NCI-H2196 treated with DMSO at 0.1 percent for 48 hours (cell line): ENCODE data around the gene PHLDB2.

ENCODE experiments used
- DNase-seq: peaks from one replicate; lab custom pipeline; 2025; ENCODE audit not compliant: unreplicated experiment; lab: John Stamatoyannopoulos, UW

Gene PHLDB2

DNA sequence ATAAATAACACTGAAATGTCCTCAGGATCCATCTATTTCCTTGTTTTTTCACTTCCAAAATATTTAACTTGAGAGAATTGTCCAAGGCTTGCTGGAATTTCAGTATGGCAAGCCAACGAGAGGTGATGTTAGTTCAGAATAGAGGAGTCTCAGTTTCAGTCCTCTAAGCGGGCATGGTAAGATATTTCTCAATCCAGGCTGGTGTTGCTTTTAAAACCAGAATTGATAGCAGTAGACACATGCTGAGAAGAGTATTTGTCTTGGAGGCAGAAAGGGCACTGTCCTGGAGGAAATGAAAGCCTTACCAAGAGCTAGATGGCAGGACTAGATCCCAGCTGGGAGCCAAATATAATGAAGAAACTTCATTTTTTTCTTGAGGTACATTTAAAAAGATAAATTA, 23.1 kb downstream of the PHLDB2 start:
- no peak for DNase-seq

DNA sequence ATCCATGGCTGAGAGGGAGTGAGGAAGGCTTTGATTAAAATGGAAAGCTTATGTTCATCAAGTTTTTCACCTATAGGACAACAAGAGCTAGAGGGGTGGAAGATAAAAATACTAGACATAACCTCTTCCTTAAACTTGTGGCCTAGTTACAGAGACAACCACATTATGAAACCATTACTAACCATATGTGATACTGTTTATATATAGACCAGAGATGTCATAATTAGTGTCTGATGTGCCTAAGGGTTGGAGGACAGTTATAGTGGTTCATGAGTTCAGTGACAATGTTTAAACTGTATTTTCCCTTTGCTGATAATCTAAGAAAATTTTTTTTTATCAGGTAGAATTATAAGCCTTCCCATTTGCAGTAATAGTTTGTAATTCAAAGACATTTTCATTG, 23.7 kb downstream of the PHLDB2 start:
- no peak for DNase-seq

DNA sequence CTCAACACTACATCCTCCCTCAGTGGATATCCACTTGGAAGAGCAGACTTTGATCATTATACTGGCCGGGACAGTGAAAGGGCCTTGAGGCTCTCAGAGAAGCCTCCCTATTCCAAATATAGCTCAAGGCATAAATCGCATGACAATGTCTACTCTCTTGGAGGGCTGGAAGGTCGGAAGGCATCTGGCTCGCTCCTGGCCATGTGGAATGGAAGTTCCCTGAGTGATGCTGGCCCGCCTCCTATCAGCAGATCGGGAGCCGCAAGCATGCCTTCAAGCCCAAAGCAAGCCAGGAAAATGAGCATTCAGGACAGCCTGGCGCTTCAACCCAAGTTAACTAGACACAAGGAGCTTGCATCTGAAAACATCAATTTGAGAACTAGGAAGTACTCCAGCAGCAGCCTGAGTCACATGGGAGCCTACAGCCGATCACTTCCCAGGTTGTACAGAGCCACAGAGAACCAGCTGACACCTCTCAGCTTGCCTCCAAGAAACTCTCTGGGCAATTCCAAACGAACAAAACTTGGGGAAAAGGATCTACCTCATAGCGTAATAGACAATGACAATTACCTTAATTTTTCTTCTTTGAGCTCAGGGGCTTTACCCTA, 25.4 kb downstream of the PHLDB2 start:
- DNase-seq: no peak

DNA sequence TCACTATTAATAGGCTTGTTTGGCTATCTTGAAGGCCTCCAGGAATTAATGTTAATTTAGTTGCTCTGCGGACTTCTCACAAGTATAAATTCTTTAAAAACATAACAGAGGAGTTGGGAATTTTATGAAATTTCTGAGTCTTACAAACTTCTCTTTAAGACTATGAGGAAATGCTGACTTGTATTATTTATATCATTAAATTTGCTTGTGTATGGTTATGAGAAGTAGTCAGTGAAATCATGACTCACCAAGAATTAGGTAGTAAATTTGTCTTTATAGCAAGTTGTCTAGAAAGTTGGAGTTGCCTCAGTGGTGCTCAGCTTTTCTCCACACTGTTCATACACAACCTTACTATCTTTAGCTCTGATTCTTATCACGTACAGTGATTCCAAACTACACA, 26.5 kb downstream of the PHLDB2 start:
- DNase-seq: no peak

DNA sequence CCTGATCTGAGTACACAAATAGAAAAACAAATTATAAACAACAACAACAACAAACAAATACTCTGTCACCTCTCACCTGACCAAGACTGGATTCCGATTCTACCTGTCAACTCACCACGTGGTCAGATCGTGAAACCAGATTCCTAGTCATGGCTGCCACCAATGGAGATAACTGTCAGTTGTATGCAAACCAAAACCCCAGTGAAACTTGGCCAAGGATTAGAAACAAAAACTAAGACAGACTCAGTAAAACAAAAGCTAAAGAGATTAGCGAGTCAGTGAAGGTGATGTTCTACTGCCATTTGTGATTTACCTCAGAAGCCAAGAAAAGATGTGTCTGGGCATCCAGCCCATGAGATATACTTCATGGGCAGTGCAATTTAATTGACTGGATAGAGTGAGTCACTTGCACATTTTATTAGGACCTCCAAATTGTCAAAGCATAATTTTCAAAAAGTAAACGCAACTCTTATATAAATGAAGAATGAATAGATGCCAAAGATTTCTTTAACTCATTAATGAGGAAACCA, 31.1 kb downstream of the PHLDB2 start:
- peak; percentile 44 for DNase-seq

DNA sequence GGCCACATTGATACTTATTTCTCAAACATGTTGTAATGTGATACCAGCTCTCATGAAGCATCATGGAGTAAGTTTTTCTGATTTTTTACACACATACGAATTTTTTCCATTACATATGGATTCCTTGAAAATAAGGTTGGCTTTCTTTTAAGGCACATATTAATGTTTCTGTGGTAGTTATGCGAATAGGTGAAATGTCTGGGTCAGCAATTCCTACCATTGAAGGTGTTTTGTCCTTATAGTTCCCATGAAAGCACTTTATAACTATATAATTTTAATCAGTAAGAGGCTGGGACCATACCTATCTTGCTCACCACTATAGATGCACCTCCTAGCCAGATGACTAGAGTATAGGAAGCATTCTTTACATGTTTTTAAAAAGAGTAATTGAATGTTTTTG, 33.0 kb downstream of the PHLDB2 start:
- no peak for DNase-seq

DNA sequence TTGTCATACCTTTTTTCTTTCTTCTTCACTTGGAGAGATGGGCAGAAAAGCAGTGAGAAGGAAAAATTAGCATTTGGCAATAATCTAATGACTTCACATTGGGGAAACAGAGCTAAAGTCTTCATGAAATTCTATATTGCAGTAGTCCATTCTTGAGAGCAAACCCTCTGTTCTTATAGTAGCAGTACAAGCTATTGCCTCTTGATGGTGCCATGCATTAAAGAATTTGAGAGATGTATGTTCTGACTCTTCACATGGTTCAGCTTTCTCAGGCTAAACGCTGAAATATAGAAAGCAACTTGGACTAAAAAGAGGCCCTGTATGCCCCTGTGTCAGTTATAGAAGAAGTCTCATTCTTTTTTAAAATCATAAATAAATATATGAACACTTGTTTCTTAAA, 36.0 kb downstream of the PHLDB2 start:
- DNase-seq: no peak

DNA sequence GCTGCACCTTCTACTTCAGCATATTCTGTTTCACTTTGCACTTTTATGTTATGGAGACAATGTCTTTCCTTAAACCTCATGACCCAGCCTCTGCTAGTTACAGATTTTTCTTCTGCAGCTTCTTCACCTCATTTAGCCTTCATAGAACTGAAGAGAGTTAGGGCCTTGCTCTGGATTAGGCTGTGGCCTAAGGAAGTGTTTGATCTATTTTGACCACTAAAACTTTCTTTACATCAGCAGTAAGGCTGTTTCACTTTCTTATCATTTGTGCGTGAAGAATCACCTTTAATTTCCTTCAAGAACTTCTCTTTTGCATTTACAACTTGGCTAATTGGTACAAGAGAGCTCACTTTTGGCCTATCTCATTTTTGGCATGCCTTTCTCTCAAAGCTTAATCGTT, 40.9 kb downstream of the PHLDB2 start:
- no peak for DNase-seq

DNA sequence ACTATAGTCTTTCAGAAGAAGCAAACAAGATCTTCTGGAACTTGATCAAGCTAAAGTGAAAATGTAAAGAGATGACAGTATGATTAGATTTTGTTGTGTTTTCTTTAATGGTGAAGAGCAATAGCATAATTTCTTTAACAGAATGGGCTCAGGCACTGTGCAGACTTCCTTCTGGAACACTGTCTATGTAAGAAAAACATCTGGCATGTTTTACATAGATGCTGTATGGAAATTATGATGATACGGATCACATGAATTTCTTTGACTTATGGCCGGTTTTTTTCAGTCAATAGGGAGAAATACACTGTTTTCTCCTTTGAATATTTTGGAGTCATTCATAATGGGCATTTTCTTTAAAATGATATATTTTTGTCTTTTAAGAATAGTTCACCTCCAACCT, 42.6 kb downstream of the PHLDB2 start:
- DNase-seq: no peak

DNA sequence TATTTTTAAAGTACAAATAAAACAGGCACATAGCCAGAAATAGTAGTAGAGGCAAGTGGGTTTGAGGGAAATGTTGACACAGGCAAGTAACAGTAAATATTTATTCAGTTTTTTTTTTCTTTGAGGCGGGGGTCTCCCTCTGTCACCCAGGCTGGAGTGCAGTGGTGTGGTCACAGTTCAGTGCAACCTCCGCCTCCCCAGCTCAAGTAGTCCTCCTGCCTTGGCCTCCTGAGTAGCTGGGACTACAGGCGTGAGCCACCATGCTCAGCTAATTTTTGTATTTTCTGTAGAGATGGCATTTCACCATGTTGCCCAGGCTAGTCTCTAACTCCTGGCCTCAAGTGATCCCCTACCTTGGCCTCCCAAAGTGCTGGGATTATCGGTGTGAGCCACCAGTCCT, 43.5 kb downstream of the PHLDB2 start:
- no peak for DNase-seq

DNA sequence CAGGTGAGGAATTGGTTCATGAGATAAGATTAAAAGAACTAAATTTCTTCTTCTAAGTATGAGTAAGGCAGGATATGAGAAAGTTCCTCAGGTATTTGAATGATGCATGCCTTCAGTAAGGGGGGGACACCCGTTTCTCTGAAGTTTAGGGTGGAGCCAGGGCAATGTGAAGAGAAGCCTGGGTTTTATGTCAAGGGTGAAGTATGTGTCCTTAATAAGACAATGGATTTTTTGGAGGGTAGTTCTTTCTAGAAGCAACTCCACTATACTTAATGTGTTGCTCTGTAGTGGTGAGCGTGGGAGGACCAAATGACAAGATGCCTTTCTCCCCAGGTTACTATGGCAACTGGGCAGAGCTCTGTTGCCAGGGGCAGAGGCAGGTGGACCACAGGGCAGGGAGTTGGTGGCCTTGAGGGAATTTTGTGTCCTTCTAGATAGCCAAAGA, 44.0 kb downstream of the PHLDB2 start:
- DNase-seq: no peak

DNA sequence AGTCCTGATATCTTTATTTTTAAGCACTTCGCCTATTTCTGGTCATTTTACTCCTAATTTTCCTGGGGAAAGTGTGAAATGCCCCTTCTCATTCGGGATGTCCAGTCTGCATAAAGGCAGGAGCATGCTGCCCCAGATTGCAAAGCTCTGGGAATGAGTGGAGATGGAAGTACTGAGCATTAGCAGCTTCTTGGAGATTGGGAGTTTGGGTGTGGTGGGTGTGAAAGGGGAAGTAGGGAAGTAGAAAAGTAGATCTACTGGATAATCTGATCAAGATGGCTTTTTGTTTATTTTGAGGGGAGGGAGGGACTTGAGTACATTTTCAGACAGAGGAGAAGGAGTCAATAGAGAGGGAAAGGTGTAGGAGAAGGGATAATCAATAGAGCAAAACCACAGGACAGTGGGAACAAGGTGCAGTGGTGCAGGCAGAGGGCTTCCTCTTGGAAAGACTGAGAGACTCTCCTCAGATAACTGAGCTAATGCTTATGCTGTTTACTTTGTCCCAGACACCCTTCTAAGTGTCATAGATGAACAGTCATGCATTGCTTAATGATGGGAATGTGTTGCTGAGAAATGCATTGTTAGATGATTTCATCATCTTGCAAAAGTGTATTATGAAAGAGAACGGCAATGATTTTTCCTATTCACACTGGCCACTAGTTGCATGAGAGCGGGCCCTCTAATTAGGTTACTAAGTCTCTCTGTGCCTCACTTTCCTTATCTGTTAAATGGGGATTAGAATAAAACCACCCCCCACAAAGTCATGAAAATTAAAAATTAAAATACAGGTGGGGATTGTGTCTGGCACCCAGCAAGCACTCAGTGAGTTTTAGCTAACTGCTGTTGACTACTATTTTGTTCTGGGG, 45.5 kb downstream of the PHLDB2 start:
- DNase-seq: no peak

DNA sequence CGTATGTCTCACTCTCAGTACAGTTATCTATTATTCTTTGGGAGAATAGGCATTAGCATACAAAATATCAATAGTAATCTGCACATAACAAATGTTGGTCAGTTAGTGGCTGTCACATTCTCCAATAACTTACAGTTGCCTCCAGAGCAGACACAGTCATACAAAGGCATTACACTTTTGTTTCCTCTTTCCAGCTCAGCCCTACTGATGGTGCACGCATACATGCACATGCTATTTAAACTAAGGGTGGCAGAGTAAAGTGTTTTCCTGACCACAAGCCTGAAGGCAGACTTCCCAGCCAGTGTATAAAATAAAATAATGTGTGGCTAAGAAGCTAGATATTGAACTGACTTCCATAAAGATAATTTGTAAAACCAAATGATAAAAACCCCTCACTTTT, 47.6 kb downstream of the PHLDB2 start:
- no peak for DNase-seq

DNA sequence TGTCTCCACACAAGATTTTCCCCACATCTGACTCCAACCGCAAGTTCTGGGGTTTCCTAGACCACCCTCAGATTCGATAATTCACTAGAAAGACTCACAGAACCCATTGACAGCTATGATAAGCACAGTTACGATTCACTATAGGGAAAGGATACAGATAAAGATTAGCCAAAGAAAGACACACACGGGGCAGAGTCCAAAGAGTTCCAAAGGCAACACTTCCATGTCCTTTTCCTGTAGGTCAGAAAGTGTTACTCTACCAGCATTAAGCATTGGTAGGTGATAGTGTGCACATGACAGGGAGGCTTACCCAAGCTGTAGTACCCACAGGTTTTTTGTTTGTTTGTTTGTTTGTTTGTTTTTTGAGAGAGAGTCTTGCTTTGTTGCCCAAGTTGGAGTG, 48.1 kb downstream of the PHLDB2 start:
- no peak for DNase-seq

DNA sequence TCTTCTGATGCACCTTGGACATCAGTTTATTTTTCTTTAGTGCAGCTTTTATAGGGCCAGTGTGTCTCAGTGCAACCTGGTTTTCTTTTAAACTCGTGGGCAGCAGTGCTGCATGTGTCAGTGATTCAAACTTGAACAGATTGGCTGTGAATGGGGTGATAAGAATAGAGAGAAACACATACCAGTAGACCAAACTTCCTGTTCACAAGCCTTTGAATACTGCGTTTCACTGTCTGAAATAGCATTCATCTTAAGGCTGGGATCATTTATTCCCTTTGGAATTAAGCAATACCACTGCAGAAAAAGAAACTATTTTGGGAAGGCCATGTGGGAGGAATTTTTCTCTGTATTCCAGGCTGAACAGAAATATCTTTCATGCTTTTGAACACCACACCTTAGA, 51.7 kb downstream of the PHLDB2 start:
- no peak for DNase-seq

DNA sequence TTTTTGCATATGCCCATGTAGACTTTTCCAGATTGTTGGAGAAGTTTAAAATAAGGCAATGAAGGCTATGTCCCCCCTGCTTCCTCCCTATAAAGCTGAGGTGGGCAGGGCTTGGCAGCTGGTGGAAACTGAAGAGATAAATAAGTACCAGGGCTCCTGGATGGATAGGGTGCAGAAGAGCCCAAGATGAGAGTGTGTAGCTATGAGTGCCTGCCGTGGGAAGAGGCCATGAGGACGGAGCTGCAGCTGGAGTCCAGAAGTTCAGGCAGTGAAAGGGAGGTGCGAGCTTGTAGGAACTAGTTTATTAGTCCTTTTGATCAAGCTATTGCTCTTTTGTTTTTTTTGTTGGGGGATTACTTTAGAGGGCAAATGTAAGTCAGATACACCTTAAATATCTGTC, 52.4 kb downstream of the PHLDB2 start:
- DNase-seq: no peak

DNA sequence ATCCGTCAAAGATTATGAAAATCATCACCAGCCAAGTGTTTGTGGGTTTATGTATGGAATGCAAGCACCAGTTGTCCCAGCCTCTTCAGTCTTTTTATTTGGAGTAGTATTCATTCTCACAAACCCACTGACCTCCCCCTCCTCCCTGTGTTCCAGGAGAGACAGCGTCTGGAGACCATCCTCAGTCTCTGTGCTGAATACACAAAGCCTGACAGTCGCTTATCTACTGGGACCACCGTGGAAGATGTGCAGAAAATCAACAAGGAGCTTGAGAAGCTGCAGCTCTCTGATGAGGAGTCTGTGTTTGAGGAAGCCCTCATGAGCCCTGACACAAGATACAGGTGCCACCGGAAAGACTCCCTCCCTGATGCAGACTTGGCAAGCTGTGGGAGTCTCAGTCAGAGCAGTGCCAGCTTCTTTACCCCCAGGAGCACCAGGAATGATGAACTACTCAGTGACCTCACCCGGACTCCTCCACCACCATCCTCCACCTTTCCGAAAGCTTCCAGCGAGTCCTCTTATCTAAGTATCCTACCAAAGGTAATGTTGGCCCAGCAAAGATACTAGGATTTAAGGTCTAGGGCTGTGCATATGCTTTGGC, 54.2 kb downstream of the PHLDB2 start:
- peak; percentile 29 for DNase-seq

DNA sequence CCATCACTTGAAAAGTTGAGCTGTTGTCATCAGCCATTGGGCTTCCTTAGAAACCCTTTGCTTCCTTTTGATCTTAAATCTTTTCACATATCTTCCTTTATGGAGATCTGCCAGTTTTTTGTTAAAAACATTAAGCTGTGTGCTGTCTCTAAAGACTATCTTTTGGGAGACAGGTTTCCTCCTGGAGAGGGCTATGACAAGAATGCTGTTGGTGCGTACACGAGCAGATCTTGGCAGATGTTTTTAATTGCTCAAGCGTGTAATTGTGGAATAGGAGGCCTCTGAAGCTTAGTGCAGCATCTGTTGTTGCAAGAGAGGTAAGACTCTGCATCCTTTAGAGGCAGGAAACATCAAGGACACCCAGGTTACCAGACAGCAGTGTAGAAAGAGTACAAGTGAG, 56.8 kb downstream of the PHLDB2 start:
- DNase-seq: no peak

DNA sequence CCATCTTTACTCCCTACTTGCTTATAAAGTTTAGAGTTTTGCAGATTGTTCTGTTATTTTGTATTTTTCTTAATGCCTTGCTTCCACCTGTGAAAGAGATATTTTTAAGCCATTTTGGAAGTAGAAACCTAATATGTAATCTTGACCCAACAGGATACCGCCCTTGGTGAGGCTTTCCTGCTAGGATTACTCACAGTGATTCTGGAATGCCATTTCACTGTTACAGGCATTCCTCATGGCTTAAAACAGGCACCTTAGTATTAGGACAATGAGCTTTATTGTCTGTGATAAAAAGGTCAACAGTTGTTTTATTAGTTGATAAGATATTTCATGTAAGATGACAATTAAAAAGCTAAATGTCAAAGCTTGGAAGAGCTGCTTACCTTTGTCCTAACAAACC, 58.2 kb downstream of the PHLDB2 start:
- no peak for DNase-seq

DNA sequence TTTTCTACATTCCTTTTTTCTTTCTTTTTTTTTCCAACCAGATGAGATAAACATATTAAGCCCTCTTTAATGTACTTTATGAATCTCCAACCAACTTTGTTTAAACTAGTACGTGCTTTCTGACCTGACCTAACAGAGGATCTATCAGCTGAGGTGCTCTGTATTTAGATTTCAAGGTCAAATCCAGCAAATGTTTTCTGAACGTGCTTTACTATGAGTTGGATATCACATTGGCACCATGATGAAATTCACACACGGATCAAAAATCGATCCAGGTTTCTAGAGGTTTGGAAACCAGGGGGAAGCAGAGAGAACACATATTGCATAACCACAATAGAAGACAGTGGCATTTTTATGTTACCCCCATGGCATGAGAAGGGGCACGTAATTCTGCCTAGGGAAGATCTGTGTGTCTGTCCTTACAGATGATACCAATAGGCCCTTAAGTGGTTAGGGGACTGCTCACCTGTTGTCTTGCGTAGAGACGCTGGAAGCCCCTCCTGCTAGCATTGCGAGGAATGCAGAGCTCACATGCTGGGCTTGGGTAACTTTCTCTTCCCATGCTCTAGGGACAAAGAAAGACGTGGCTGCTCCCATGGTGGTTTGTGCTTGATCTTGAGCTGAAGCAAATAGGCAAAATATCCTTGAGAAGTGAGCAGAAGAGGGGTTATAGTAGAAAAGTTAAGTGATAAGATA, 60.5 kb downstream of the PHLDB2 start:
- no peak for DNase-seq

DNA sequence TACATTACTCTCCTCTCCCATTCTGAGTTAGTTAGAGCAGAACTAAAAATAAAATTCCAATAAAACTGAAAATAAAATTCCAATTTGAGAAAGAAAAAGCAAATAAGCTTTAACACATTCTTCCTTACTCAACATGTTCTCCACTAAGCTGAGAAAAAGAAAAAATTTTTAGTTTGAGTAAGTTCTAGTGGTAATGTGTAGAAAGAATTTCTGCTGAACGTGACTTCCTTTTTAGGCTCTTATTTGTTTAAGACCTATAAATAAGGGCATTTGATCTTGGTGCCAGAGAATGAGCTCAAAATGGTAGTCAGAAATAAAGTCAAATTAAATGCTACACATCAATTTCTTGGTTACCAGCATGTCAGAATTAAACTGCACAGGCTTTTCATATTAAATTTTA, 62.1 kb downstream of the PHLDB2 start:
- DNase-seq: no peak
